Panc1 (cell line): ENCODE measurements around the gene ZNF23.

Experiments
- CTCF ChIP-seq: fragments of 450-650 bp; IDR thresholded peaks from 2 replicates; pipeline ENCODE4 v1.5.1; 2017; ENCODE audit warnings: mild to moderate bottlenecking
- POLR2AphosphoS5 ChIP-seq: IDR thresholded peaks from 2 replicates; pipeline ENCODE4 v1.6.1; 2012; ENCODE audit warnings: mild to moderate bottlenecking, low read depth, low read length, moderate library complexity
- TCF7L2 ChIP-seq: IDR thresholded peaks from 2 replicates; pipeline ENCODE4 v1.6.1; 2011; ENCODE audit warnings: mild to moderate bottlenecking, low read depth, low read length, inconsistent platforms

- TF ChIP-seq CTCF: no peak
- TF ChIP-seq POLR2AphosphoS5: no peak
- TF ChIP-seq TCF7L2: no peak
Measured at GRCh38 chr16:71439523-71439922, 22.5 kb downstream of the ZNF23 start.
